CD14-positive monocyte (primary cell): ENCODE data around the gene NINL. TPM values are rescaled to one million over a fixed set of nuclear protein-coding genes. Genes with fewer than 3 reads are reported as not detected.
"Not testable (repeated sequence)": the region's sequence is repeated elsewhere in the genome, so short reads cannot be mapped to it uniquely, and the experiment has no call there.

Experiments
- DNase-seq, 3 donors: peaks; one replicate each; pipeline ENCODE4 v3.0.0-alpha.2; 2011 to 2022
- H2AFZ ChIP-seq: 2 replicates; pipeline ENCODE4 v1.6.0; 2012; ENCODE audit warnings: mild to moderate bottlenecking, low read depth, low read length, inconsistent platforms; ENCODE audit not compliant: insufficient read depth, poor library complexity, severe bottlenecking
- H3K27ac ChIP-seq, 2 donors: 1 replicate in 1 of 2; 2 replicates in 1 of 2; pipeline ENCODE4 v1.5.1; 2012 to 2013; ENCODE audit warnings: low read length in 2 of 2, control low read depth in 1 of 2, inconsistent platforms in 1 of 2, low read depth in 1 of 2, mild to moderate bottlenecking in 1 of 2
- H3K27me3 ChIP-seq, 2 donors: one replicate each; pipeline versions ENCODE4 v1.6.0 to v1.6.1; 2011 to 2013; ENCODE audit warnings: low read length in 2 of 2; ENCODE audit not compliant: control insufficient read depth in 2 of 2, insufficient read depth in 2 of 2
- H3K36me3 ChIP-seq, 2 donors: replicated peaks in 1 of 2; 1 replicate in 1 of 2; 2 replicates in 1 of 2; pipeline versions ENCODE4 v1.5.1 to v1.6.1; 2012 to 2013; ENCODE audit warnings: low read length in 2 of 2, control low read depth in 1 of 2, inconsistent platforms in 1 of 2, mild to moderate bottlenecking in 1 of 2; ENCODE audit not compliant: insufficient read depth in 2 of 2, control insufficient read depth in 1 of 2
- H3K4me1 ChIP-seq, 2 donors: 1 replicate in 1 of 2; 2 replicates in 1 of 2; pipeline versions ENCODE4 v1.5.1 to v1.6.1; 2012 to 2013; ENCODE audit warnings: low read length in 2 of 2, control low read depth in 1 of 2, inconsistent platforms in 1 of 2, mild to moderate bottlenecking in 1 of 2, moderate library complexity in 1 of 2; ENCODE audit not compliant: insufficient read depth in 2 of 2, control insufficient read depth in 1 of 2
- H3K4me2 ChIP-seq: replicated peaks from 2 replicates; pipeline ENCODE3; 2012; ENCODE audit warnings: low read length, moderate library complexity, mild to moderate bottlenecking; ENCODE audit not compliant: poor library complexity, severe bottlenecking; ENCODE audit errors: extremely low read depth
- H3K4me3 ChIP-seq, 3 experiments: fragments of 200-600 bp in 1 of 3; sonication (generic) in 1 of 3; replicated peaks in 1 of 3; 1 replicate in 2 of 3; 2 replicates in 1 of 3; pipeline ENCODE4 v1.5.1; 2011 to 2013; ENCODE audit warnings: low read length in 3 of 3, mild to moderate bottlenecking in 3 of 3, control low read depth in 2 of 3, low read depth in 2 of 3, inconsistent platforms in 1 of 3, moderate library complexity in 1 of 3
- H3K79me2 ChIP-seq: 2 replicates; pipeline ENCODE4 v1.6.0; 2012; ENCODE audit warnings: mild to moderate bottlenecking, control low read depth, inconsistent platforms, low read length, moderate library complexity; ENCODE audit not compliant: insufficient read depth
- H3K9ac ChIP-seq: 2 replicates; pipeline ENCODE4 v1.6.0; 2017; ENCODE audit warnings: low read length, mild to moderate bottlenecking; ENCODE audit not compliant: insufficient read depth, poor library complexity, severe bottlenecking
- H3K9me3 ChIP-seq, 2 donors: replicated peaks in 1 of 2; 1 replicate in 1 of 2; 2 replicates in 1 of 2; pipeline versions ENCODE4 v1.5.1 to v1.6.1; 2012 to 2013; ENCODE audit warnings: low read length in 2 of 2, control low read depth in 1 of 2; ENCODE audit not compliant: control insufficient read depth in 1 of 2, insufficient read depth in 1 of 2
- H4K20me1 ChIP-seq: 2 replicates; pipeline ENCODE4 v1.6.0; 2012; ENCODE audit warnings: mild to moderate bottlenecking, low read length, control low read depth, moderate library complexity; ENCODE audit not compliant: insufficient read depth
- H3K27ac Mint-ChIP-seq, 7 donors: one replicate each; pipeline ENCODE4 v1.8.0; 2020; ENCODE audit warnings: mild to moderate bottlenecking in 7 of 7, mixed read lengths in 7 of 7, moderate library complexity in 6 of 7, inconsistent platforms in 2 of 7
- H3K27me3 Mint-ChIP-seq, 3 donors: one replicate each; pipeline ENCODE4 v1.8.0; 2021 to 2022; ENCODE audit warnings: low read depth in 3 of 3, mild to moderate bottlenecking in 3 of 3, mixed read lengths in 3 of 3, moderate library complexity in 3 of 3, inconsistent platforms in 1 of 3
- H3K36me3 Mint-ChIP-seq, 2 donors: one replicate each; pipeline ENCODE4 v1.8.0; 2020; ENCODE audit warnings: mixed read lengths in 2 of 2, inconsistent platforms in 1 of 2, mild to moderate bottlenecking in 1 of 2
- H3K4me1 Mint-ChIP-seq: one replicate; pipeline ENCODE4 v1.8.0; 2020; ENCODE audit warnings: mild to moderate bottlenecking, mixed read lengths
- H3K4me3 Mint-ChIP-seq, 2 donors: one replicate each; pipeline ENCODE4 v1.8.0; 2020; ENCODE audit warnings: mild to moderate bottlenecking in 2 of 2, mixed read lengths in 2 of 2, moderate library complexity in 1 of 2
- H3K9me3 Mint-ChIP-seq, 7 donors: one replicate each; pipeline ENCODE4 v1.8.0; 2020 to 2022; ENCODE audit warnings: mixed read lengths in 7 of 7, mild to moderate bottlenecking in 6 of 7, moderate library complexity in 6 of 7, inconsistent platforms in 2 of 7
- CTCF ChIP-seq: fragments of 200-600 bp; IDR thresholded peaks from one replicate; pipeline ENCODE4 v1.8.0; 2022; ENCODE audit warnings: antibody characterized with exemption, mild to moderate bottlenecking
- WGBS: methylation state at CpG from one replicate; pipeline ENCODE4 v1.1.5; 2013; ENCODE audit warnings: missing lambda C conversion rate; ENCODE audit not compliant: insufficient coverage; 5-methylcytosine and 5-hydroxymethylcytosine counted together
- intact Hi-C, 2 donors: fragments of 100-400 bp; cut with micrococcal nuclease; formaldehyde crosslinking; loops; one replicate each; pipeline versions ENCODE4 v1.15.0 to v1.15.1; 2023
- polyA plus RNA-seq, 3 donors: library from polyadenylated mRNA; depleted of rRNA in 1 of 3; unstranded in 2 of 3; stranded (reverse) in 1 of 3; fragments of 300-500 nt in 2 of 3; fragments of >200 nt in 1 of 3; fragmentation: Illumina TruSeq in 2 of 3; gene quantifications; 1 replicate in 2 of 3; 2 replicates in 1 of 3; pipeline ENCODE4 v1.2.3, GENCODE V29; 2012 to 2021

The NINL gene
- polyA plus RNA-seq, 3 donors: 0.08 to 0.15 TPM; not detected in 1

- Histone ChIP-seq H3K4me1 (no peaks in the 10 kb centered on the region), H4K20me1 (no peaks in the 10 kb centered on the region), H3K9me3 (peaks cover 0 to 3% of the 10 kb centered on the region in 2 donors), H3K79me2 (no peaks in the 10 kb centered on the region), H3K9ac (no peak overlapping the region), H3K4me3 (no peak overlapping the region), H2AFZ (no peak overlapping the region), H3K4me2 (no peak overlapping the region), H3K27ac (no peak overlapping the region), H3K27me3 (no peaks in the 10 kb centered on the region), H3K36me3 (no peaks in the 10 kb centered on the region)
- Mint-ChIP-seq H3K27me3 (peaks cover 0 to 6% (median 5%) of the 10 kb centered on the region in 3 donors), H3K4me1 (no peaks in the 10 kb centered on the region), H3K4me3 (no peak overlapping the region), H3K36me3 (no peaks in the 10 kb centered on the region), H3K9me3 (peaks cover 2 to 17% (median 8%) of the 10 kb centered on the region in 7 donors), H3K27ac (no peak overlapping the region)
- 92% methylated on average over 3 of the region's 7 CpGs for WGBS
- intact Hi-C loops: no loop called here
- no peak for TF ChIP-seq CTCF
- no peak for DNase-seq
Observed at GRCh38 chr20:25605148-25605547, 19.8 kb upstream of the NINL start.

- TF ChIP-seq CTCF: no peak
- Histone ChIP-seq H3K27me3 (no peaks in the 10 kb centered on the region), H3K4me1 (no peaks in the 10 kb centered on the region), H3K9ac (no peak overlapping the region), H3K4me3 (no peak overlapping the region), H3K79me2 (no peaks in the 10 kb centered on the region), H3K4me2 (no peak overlapping the region), H3K9me3 (peaks cover 0 to 5% of the 10 kb centered on the region in 2 donors), H2AFZ (no peak overlapping the region), H4K20me1 (no peaks in the 10 kb centered on the region), H3K27ac (no peak overlapping the region), H3K36me3 (no peaks in the 10 kb centered on the region)
- DNase-seq: no peak
- no peak overlapping the region for H3K4me3 Mint-ChIP-seq
- no peak overlapping the region for H3K27ac Mint-ChIP-seq
- no peaks in the 10 kb centered on the region for H3K4me1 Mint-ChIP-seq
- intact Hi-C loops: no loop called here
- peaks cover 0 to 6% (median 5%) of the 10 kb centered on the region in 3 donors for H3K27me3 Mint-ChIP-seq
- H3K36me3 Mint-ChIP-seq: no peaks in the 10 kb centered on the region
- WGBS: 98% methylated on average over 7 of the region's 9 CpGs
- H3K9me3 Mint-ChIP-seq: peaks cover 2 to 17% (median 10%) of the 10 kb centered on the region in 7 donors
Observed at GRCh38 chr20:25604611-25605010, 19.3 kb upstream of the NINL start.

GRCh38 chr20:25602914-25603309 is 17.6 kb upstream of the NINL start:
- H3K9me3 ChIP-seq, H3K4me1 ChIP-seq, H2AFZ ChIP-seq, H3K4me1 Mint-ChIP-seq, H3K79me2 ChIP-seq, H3K4me2 ChIP-seq, H3K9ac ChIP-seq, intact Hi-C loops, DNase-seq, H3K27ac ChIP-seq, H3K27me3 ChIP-seq, H3K4me3 ChIP-seq, H3K36me3 Mint-ChIP-seq, H3K36me3 ChIP-seq, H4K20me1 ChIP-seq, H3K27me3 Mint-ChIP-seq, H3K27ac Mint-ChIP-seq, H3K4me3 Mint-ChIP-seq: not testable (repeated sequence)
- peaks cover 2 to 19% (median 10%) of the 10 kb centered on the region in 7 donors for H3K9me3 Mint-ChIP-seq
- WGBS: 90% methylated on average over 6 of the region's 9 CpGs
